NCI-H526 (cell line): ENCODE measurements around the gene ITGB6.

Source experiments
- DNase-seq, 2 experiments: peaks; one replicate each; lab custom pipeline; 2025; lab: John Stamatoyannopoulos, UW

The ITGB6 gene

DNA sequence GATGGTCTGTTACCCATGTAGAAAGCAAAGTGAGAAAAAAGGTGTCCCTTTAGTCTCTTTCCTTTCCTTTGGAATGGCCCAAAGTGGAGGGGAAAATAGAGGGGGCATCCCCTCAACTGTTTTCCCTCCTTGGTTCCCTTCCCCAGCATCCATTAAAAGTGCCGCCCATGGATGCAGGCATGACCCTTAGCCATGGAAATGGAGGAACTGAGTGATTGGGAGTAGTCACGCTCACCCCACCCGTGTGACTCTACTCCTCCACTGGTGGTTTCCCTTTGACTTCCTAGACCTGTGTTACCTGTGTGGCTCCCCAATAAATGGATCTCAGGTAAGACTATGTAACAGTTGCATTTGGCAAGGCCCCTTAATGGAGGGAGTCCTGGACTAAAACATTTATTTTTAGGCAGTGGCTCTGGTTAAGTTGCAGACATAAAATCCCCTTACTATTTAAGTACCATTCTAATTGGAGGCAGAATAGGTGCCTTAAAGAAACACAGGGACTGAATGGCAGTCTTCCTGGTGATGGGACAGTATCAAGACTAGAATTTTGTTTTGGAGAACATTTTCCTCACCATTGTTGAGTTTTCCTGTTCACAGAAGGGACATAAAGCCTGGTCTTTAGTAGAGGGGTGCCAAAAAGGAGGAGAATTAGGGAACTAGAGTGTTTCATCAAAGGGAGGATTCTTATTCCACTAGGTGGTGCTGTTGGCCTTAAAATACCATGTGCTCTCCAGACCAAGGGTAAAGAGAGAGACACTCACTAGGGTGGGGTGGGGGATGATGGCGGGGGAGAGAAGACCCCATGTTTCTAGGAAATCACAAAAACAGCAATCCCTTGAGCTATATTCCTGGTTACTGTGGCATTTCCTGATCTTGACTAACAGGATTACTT, 112.0 kb downstream of the ITGB6 start:
- peak in 1 of 2 experiments; percentile 22 for DNase-seq

DNA sequence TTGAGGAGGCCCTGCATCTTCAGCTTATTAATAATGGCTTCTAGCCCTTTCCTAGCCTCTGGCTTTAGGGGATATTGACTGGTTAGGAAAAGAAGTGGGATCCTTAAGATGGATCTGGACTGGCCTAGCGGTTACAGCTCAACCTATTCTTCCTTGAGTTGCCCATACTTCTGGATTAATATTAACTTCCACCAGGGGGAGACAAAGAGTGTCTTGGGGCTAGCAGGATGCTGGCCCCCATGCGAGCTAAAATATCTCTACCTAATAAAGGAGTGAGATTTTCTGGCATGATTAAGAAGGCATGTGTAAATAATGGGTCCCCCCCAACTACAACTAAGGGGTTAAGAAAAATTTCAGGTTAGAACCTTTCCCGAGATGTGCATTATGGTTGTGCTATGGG, 114.4 kb downstream of the ITGB6 start:
- DNase-seq = no peak

DNA sequence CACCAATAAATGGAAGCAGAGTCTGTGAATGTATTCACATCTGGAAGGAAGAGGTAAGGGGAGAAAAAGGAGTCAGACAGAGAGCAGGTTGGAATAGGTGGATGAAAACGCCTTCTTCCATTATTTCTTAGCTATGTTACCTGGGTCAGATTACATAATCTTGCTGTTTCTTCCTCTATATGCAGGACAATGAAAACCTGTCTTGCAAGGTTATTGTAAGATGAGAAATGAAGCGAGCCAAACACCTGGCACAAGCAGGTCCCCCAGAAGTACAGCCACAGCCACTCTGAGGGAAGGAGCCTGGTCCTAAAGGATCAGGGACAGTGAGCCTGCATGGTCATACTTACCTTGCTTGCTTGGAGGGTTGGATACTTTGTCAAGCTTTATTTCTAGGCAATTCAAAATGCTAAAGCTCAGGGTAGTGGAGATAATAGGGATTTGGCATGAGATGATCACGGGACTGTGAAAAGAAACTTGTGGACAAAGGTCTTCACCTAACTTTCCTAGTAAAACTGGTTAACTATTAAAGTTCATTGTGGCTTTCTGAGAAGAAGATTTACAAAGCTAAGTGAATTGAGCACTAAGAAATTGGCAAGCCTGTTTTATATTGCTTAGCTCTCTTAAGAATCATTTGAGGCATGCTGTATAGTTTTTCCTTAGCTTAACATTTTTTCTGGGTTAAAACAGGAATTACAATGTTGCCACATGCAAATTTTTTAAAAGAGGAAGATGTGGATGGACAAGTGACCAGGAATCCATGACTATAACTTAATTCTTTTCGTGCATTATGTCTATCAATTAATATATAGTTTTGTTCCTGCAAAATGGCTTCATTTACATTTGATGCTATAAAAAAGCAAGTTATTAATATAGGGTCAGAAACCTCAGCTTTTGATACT, 121.9 kb downstream of the ITGB6 start:
- no peak for DNase-seq

DNA sequence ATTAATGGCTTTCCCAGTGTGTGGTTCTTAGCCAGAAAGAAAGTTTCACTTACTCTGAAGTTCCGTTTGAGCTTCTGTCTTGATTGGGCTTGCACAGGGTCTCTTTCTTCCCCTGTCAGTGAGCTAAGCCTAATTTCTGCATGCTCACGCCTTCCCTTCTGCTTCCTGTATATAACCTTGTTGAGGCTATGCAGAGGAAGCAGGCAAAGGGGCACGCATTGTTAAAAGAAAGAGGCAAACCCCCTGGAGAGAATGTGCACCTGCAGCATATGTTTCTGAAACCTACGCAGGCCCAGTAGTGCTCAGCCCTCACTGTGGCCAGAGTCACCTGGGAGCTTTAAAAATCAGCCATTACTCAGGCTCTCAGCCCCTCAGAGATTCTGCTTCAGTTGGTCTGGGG, 123.2 kb downstream of the ITGB6 start:
- no peak for DNase-seq

DNA sequence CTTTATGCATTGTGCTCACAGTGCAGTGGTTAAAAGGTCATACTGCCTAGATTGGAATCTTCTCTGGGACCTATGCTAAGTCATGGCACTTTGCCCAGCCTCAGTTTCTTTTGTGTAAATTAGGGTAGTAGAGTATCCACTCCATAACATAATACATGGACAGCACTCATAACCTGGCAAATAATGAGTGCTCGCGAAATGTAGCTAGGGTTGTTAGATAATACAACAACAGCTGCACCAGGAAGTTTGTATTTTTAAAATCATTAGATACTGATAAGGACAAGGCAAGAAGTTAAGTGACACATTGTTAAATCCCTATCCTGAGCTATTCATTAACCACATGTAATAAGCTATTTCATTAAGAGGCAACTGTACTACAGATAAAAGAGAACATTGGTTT, 123.8 kb downstream of the ITGB6 start:
- no peak for DNase-seq

DNA sequence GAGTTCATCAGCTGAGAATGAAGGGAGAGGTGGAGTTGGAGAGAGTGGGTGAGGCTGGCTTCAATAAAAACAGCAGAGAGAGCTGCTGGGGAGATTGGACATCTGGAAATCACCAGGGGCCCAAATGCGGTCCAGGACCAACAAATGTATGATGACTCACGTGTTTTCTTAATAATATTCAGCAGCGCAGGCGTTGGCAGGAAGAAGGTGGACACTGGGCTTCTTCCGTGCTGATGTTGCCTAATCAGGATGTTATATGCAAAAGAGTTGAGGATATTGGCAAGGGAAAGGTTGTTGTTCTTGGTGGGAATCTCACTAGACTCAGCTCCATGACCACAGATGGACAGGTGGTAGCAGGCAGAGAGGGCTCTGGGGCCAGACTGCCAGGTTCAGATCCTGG, 124.9 kb downstream of the ITGB6 start:
- no peak for DNase-seq

DNA sequence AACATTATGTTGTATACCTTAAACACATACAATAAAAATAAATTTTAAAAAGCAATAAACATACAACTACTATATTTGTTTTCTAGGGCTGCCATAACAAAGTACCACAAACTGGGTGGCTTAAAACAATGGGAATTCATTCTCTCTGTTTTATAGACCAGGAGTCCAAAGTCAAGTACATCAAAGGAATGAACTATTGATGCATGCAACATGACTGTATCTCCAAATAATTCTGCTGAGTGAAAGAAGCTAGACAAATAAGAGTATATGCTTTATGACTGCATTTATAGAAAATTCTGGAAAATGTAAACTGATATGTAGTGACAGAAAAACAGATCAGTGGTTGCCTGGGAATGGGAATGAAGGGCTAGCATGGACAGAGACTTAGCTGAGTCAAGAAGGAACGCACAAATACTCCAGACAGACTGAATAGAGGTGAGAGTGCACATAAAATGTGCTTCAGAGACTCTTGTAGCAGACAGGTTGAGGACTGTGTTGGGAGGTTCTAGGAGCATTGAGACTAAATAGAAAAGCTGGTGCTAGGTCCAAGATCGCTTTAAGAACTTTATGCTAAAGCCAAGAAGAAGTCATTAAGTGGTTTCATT, 126.7 kb downstream of the ITGB6 start:
- DNase-seq = no peak

DNA sequence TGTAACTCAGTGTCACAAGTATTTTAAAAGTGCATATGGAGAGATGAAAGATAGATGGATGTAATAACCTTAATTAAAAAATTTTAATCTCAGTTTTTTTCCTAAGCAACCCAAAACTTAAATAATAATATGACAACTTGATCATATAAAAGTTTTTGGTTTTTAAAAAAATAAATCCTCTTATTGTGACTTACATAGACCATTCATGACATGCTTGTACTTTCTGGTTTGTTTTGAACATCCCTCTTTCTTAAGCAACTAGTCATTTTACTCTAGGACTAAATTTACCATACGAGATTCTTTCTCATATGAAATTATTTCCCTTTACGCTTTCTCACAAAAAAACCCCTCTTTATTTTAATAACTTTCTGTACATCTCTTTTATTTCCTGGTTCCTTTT, 131.2 kb downstream of the ITGB6 start:
- no peak for DNase-seq

DNA sequence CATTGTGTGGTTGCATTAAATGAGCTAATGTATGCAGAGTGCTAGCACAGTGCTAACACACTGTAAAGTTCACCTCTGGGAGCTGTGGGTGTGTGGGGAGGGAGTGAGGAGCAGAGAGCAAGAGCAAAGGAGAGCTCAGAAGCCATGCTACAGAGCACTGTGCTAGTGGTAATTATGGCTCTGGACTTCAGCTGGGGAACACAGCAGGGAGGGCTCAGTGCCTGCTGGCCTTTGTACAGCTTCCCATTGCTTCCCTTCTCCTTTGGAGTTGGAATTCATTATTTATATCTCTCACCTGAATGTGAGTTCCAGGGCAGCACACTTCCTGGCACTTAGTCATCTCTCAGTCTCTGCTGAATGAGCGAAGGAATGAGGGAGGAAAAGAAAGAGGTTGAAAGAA, 135.2 kb downstream of the ITGB6 start:
- DNase-seq = no peak

DNA sequence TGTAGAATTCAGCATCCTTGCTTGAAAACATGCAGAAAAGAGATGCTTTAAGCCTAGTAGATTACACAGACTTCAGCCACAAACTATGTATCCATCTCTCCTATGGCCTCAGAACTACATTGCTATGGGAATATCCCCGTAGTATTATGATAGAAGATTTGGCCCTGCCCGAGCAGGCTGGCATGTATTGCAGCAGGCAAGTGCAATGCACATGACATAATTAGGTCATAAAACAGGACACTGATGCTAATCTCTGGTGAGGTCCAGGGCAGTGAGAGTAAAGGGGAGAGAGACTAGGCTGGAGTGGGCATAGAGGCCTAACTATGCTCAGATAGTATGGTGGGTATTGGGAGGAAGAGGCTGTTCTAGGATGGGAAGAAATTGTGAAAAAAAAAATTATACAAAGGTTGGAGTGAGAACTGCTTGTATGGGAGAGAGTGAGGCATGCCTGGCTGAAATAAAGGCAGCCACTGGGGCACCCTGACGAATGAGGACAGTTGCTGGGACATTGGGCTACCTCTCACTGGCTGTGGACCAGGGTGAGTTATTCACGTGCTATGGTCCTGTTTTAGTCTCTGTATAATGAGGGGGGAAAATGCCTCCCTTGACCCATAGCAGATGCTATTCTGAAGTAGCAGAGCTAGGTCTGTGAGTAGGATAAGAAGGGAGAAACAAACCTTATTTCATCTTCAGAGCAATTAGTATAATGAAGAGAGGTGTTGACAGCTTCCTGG, 136.0 kb downstream of the ITGB6 start:
- peak in 1 of 2 experiments; percentile 32 for DNase-seq

DNA sequence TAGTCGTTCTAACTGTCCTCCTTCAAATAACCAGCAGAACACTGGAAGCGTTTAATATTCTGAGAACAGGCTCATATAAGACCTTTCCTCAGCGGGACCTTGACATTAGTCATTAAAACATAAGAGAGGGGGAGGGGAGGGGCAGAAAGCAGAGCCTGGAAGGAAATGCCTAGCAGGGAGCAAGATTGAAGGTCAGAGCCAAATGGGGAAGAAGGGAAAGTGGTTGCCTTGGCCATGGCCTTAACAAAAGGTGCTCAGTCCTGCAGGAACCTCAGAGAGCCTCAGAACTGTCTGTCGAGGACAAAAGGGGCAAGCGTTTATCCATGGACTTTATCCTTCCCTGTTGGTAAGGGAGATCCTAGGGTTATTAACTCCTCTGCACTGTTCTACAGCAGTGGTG, 136.8 kb downstream of the ITGB6 start:
- DNase-seq = peak in 1 of 2 experiments; percentile 38

DNA sequence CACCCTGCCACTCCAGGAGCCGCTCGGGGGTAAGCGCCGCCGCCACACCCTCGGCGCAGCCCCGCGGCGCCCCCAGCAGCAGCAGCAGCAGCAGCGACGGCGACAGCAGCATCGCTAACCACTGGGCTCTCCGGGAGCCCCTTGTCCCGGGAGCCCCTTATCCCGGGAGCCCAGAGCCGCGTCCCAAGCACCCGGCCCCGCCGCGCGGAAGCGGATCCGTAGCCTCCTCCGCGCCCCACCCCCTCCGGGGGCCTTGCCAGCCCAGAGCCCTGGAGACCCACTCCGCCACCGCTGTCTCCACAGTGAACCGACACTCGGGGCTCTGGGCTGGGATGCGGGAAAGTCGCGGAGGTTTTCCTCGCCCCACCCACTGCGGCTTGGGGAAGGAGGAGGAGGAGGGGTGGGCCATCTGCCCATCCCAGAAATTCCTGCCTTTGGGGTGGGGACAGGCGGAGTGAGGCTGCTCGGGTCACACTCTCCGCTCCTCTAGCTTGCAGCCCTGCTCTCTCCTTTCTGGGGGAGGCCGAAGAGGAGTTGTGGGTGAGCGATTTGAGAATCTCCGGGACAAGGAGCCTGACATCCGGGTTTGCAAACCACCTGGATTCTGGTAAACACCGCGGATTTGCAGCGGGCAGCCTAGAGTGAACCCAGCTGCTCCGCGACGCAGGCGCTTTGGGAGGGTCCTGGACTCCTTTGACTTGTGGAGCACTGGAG, 137.6 kb downstream of the ITGB6 start, which contains the start of gene PLA2R1:
PLA2R1 (minus strand) TSS at position 324 of the 714 bp plus-strand sequence; CDS start at position 112, 212 bp downstream.
- peak; percentile 27 to 84 for DNase-seq

DNA sequence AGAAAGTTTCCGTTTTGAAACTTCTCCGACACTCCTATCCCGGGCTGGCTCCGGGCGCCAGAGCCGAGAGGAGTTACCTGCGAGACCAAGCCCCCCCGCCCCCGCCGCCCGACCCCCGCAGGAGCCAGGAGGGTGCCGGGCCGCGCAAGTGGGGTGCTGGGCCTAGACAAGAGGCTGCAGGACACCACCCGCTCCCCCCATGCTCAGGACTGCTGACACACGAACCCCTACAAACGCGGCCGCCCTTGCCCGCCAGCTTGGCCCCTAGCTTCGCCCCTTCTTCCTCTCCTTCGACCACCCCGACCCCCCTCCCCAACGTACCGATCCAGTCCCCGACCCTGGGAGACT, 138.2 kb downstream of the ITGB6 start:
- no peak for DNase-seq

DNA sequence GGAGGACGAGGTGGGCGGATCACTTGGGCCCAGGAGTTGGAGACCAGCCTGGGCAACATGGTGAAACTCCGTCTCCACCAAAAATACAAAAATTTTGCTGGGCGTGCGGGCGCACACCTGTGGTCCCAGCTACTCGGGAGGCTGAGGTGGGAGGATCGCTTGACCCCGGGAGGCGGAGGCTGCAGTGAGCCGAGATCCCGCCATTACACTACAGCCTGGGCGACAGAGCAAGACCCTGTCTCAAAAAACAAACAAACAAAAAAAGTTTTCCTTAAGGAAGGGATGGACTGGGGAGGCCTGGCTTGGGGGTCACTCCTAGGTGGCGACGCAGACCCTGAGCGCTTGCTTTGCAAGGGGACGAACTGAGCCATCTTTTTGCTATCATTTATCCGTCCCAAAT, 138.5 kb downstream of the ITGB6 start:
- DNase-seq = no peak

DNA sequence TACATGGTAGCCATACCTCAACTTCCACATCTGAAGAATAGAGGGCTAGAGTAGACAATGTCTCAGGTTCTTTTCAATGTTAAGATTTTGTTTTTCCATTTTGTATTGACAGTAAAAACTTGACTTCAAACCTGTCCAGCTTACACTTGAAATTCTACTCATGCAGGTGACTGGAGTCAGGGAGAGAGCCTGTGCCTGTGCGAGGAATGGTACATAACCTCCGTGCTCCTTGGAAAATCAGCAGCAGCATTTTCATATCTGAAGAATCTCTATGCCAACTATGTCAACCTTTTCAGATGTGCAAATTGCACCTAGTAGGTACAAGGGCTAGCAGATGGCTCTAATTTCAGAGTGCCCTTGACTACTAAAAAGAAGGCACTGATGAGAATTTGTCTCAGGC, 139.8 kb downstream of the ITGB6 start:
- no peak for DNase-seq

DNA sequence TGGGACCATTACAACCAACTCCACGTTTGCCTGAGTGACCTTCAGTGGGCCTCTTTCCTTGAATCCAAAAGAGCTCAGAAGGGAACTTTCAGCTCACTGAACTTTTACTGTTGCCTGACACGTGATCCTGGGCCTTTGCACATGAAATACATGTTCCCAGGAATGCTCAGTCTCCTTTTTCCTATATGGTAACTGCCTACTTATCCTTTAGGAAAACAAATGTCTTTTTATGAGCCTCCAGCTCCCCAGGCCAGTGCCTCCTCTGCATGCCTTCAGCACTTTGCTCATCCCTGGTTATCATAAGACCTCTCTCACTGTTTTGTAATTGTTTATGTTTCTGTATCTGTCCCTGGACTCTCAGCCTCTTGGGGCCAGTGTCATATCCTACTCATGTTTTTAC, 142.7 kb downstream of the ITGB6 start:
- no peak for DNase-seq

DNA sequence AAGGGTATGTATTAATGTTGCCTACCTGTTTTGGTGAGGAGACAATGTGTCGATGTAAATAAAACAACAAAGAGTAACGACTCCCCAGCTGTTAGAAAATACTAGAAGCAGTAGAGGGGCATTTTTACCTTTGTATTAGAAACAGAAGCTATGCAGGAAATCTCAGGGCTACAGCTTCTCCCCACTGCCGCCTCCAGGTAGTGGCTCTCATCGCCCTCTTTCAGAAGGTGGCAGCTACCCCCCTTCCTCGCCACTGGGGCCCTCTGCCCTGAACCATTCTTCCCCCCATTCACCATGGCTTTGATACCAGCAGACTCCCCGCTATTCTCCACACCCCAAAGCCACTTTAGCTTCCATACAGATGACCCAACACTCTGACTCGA, 144.4 kb downstream of the ITGB6 start:
- no peak for DNase-seq

DNA sequence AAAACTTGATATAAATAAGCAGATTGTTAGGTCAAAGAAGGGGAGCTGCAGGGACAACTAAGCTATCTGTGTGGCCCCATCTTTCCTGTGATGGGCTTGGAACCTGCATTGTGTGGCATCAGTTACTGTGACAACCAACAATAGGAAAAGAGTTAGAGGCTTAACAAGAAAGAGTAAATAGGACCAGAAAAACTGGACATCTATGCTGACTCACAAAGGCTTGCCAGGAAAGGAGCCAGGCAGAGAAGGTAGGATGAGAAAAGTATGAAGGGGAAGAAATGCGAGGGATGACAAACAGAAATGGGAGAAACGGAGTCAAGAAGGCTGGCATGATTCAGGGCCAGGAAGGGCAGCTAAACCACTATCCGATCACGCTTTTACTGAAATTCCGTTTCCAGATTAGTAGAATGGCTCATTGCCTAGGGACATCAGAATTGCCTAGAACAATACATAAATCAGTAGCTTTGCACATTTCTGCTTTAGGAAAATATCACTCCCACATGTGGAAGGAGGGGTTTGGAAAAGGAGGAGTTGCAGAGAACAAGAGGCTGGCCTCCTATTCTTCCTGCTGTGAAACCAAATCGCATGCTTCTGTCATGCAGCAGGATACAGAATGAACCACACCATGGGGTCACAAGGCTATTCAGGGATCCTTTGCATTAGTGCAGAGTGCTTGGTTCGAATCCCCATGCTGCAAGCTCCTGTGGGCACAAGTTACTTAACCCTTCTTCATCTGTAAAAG, 144.9 kb downstream of the ITGB6 start:
- DNase-seq = no peak

DNA sequence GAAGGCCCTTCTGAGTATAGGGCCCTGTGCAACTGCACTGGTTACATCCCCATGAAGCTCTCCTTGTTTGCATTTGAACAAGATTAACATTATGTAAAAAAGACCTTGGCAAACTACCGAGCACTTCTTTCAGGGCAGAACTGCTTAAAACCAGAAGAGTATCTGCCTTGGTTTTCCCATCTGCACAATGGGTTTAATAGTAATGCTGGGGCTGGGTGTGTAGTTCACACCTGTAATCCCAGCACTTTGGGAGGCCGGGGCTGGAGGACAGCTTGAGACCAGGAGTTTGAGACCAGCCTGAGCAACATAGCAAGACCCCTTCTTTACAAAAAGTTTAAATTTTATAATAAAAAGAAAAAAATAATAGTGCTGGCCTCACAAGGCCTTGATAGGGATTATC, 146.1 kb downstream of the ITGB6 start:
- no peak for DNase-seq

DNA sequence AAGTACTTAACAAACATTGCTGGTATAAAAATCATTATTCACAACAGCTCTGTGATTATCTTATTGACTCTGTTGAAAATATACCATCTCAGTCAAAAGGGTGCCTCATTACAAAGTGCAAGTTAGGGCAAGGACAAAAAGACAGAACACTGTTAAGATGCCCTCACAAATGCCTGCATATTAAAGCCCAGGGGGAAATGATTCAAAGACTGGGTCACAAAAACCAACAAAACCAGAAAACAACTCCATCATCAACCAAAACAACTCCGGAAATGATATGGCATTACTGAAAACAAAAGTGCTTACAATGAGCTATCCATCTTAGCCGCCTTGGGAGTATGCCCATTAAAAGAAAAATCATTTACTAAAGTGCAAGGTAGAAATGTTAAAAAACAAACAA, 147.5 kb downstream of the ITGB6 start:
- DNase-seq = no peak
